Mesendoderm (in vitro differentiated cells): ENCODE data around the gene MCF2L2.
"Not testable (repeated sequence)": the region's sequence is repeated elsewhere in the genome, so short reads cannot be mapped to it uniquely, and the experiment has no call there.

Source experiments
- DNase-seq: peaks from one replicate; pipeline ENCODE4 v3.0.0; 2013
- H2AK5ac ChIP-seq: 2 replicates; pipeline ENCODE4 v1.6.1; 2013; ENCODE audit warnings: low read length, inconsistent platforms
- H2BK120ac ChIP-seq: 2 replicates; pipeline ENCODE4 v1.6.1; 2013; ENCODE audit warnings: low read depth, mild to moderate bottlenecking, low read length, moderate library complexity, mixed read lengths
- H2BK15ac ChIP-seq: replicated peaks from 2 replicates; pipeline ENCODE4 v1.6.1; 2013; ENCODE audit warnings: low read depth, mild to moderate bottlenecking, moderate library complexity
- H2BK5ac ChIP-seq: 2 replicates; pipeline ENCODE4 v1.6.1; 2013; ENCODE audit warnings: low read length, inconsistent platforms
- H3K18ac ChIP-seq: 2 replicates; pipeline ENCODE4 v1.6.1; 2013; ENCODE audit warnings: mild to moderate bottlenecking, low read length, mixed read lengths
- H3K23ac ChIP-seq: one replicate; pipeline ENCODE4 v1.6.1; 2013; ENCODE audit warnings: low read length
- H3K27ac ChIP-seq: 2 replicates; pipeline ENCODE4 v1.5.1; 2013; ENCODE audit warnings: low read depth, mild to moderate bottlenecking, inconsistent platforms, low read length, moderate library complexity
- H3K27me3 ChIP-seq: 2 replicates; pipeline ENCODE4 v1.6.1; 2013; ENCODE audit warnings: low read length, control low read depth, mild to moderate bottlenecking, inconsistent platforms; ENCODE audit not compliant: insufficient read depth, poor library complexity
- H3K36me3 ChIP-seq: 2 replicates; pipeline ENCODE4 v1.6.1; 2013; ENCODE audit warnings: low read length, inconsistent platforms; ENCODE audit not compliant: control insufficient read depth, insufficient read depth
- H3K4ac ChIP-seq: one replicate; pipeline ENCODE4 v1.6.1; 2013; ENCODE audit warnings: low read depth, mild to moderate bottlenecking, low read length, moderate library complexity
- H3K4me1 ChIP-seq: 2 replicates; pipeline ENCODE4 v1.6.1; 2013; ENCODE audit warnings: low read depth, low read length, inconsistent platforms; ENCODE audit not compliant: control insufficient read depth
- H3K4me2 ChIP-seq: 2 replicates; pipeline ENCODE4 v1.6.1; 2013; ENCODE audit warnings: low read length
- H3K4me3 ChIP-seq: 2 replicates; pipeline ENCODE4 v1.5.1; 2013; ENCODE audit warnings: mild to moderate bottlenecking, low read length
- H3K56ac ChIP-seq: one replicate; pipeline ENCODE4 v1.6.1; 2013; ENCODE audit warnings: low read length
- H3K79me1 ChIP-seq: 2 replicates; pipeline ENCODE4 v1.6.1; 2013; ENCODE audit warnings: low read length, inconsistent platforms
- H3K79me2 ChIP-seq: 2 replicates; pipeline ENCODE4 v1.6.1; 2013; ENCODE audit warnings: mild to moderate bottlenecking, low read length; ENCODE audit not compliant: control insufficient read depth, insufficient read depth
- H3K9ac ChIP-seq: 2 replicates; pipeline ENCODE4 v1.6.1; 2013; ENCODE audit warnings: low read length, inconsistent platforms
- H4K5ac ChIP-seq: one replicate; pipeline ENCODE4 v1.6.1; 2013; ENCODE audit warnings: low read length
- H4K8ac ChIP-seq: one replicate; pipeline ENCODE4 v1.6.1; 2013; ENCODE audit warnings: low read depth, mild to moderate bottlenecking, control low read depth, low read length, moderate library complexity
- WGBS: extraction: QIAGEN DNeasy Blood & Tissue Kit; methylation state at CpG from one replicate; pipeline ENCODE4 v1.1.7; 2013; ENCODE audit warnings: low lambda C conversion rate, missing lambda C conversion rate; ENCODE audit not compliant: insufficient coverage; ENCODE audit errors: extremely low coverage; 5-methylcytosine and 5-hydroxymethylcytosine counted together

MCF2L2 gene

GRCh38 chr3:183442994-183443393 is 14.6 kb upstream of the MCF2L2 start:
- Histone ChIP-seq H2AK5ac (no peak overlapping the region), H3K27ac (no peak overlapping the region), H3K23ac (no peak overlapping the region), H3K79me1 (peaks cover 2% of the 10 kb centered on the region), H3K27me3 (no peaks in the 10 kb centered on the region), H2BK120ac (no peak overlapping the region), H2BK5ac (no peak overlapping the region), H3K4ac (no peak overlapping the region), H3K4me1 (no peaks in the 10 kb centered on the region), H3K18ac (no peak overlapping the region), H4K5ac (no peak overlapping the region), H3K4me3 (no peak overlapping the region), H3K56ac (no peak overlapping the region), H2BK15ac (no peak overlapping the region), H3K79me2 (peaks cover 2% of the 10 kb centered on the region), H3K4me2 (no peak overlapping the region), H3K9ac (no peak overlapping the region), H4K8ac (no peak overlapping the region), H3K36me3 (no peaks in the 10 kb centered on the region)
- WGBS: no CpG with 5 or more reads among the region's 1 CpG
- no peak for DNase-seq

- H3K56ac ChIP-seq, H3K27me3 ChIP-seq, H2BK15ac ChIP-seq, H3K36me3 ChIP-seq, H3K4ac ChIP-seq, H3K4me2 ChIP-seq, H2AK5ac ChIP-seq, H3K79me1 ChIP-seq, H4K8ac ChIP-seq, H3K4me1 ChIP-seq, H2BK120ac ChIP-seq, H3K9ac ChIP-seq, H2BK5ac ChIP-seq, H3K79me2 ChIP-seq, H3K4me3 ChIP-seq, H4K5ac ChIP-seq, DNase-seq, H3K23ac ChIP-seq, H3K27ac ChIP-seq, H3K18ac ChIP-seq: not testable (repeated sequence)
- no CpG with 5 or more reads among the region's 3 CpGs for WGBS
Observed at GRCh38 chr3:183440521-183440920, 12.1 kb upstream of the MCF2L2 start.

GRCh38 chr3:183439515-183439914 is 11.1 kb upstream of the MCF2L2 start:
- no peak overlapping the region for H2BK15ac ChIP-seq
- peaks cover 12% of the 10 kb centered on the region for H3K4me1 ChIP-seq
- H3K27me3 ChIP-seq: no peaks in the 10 kb centered on the region
- H3K23ac ChIP-seq: no peak overlapping the region
- H3K79me1 ChIP-seq: no peaks in the 10 kb centered on the region
- H3K4me2 ChIP-seq: no peak overlapping the region
- WGBS: no CpG with 5 or more reads among the region's 3 CpGs
- H2BK5ac ChIP-seq: no peak overlapping the region
- no peak overlapping the region for H3K4me3 ChIP-seq
- no peak overlapping the region for H4K5ac ChIP-seq
- H3K36me3 ChIP-seq: no peaks in the 10 kb centered on the region
- H2AK5ac ChIP-seq: no peak overlapping the region
- no peak overlapping the region for H3K4ac ChIP-seq
- no peak overlapping the region for H3K18ac ChIP-seq
- no peak for DNase-seq
- no peak overlapping the region for H3K56ac ChIP-seq
- H4K8ac ChIP-seq: no peak overlapping the region
- no peak overlapping the region for H2BK120ac ChIP-seq
- H3K27ac ChIP-seq: no peak overlapping the region
- H3K9ac ChIP-seq: no peak overlapping the region
- no peaks in the 10 kb centered on the region for H3K79me2 ChIP-seq

- Histone ChIP-seq H3K79me2 (no peaks in the 10 kb centered on the region), H2AK5ac (no peak overlapping the region)
Observed at GRCh38 chr3:183438735-183439134, 10.3 kb upstream of the MCF2L2 start.

GRCh38 chr3:183437666-183438564 is 9.5 kb upstream of the MCF2L2 start:
- no peak overlapping the region for H3K56ac ChIP-seq
- H3K79me1 ChIP-seq: no peaks in the 10 kb centered on the region
- no peak overlapping the region for H3K9ac ChIP-seq
- no peak overlapping the region for H3K27ac ChIP-seq
- no peak overlapping the region for H3K4me3 ChIP-seq
- H3K27me3 ChIP-seq: no peaks in the 10 kb centered on the region
- H3K4me2 ChIP-seq: no peak overlapping the region
- no peak overlapping the region for H3K4ac ChIP-seq
- no peaks in the 10 kb centered on the region for H3K79me2 ChIP-seq
- H3K4me1 ChIP-seq: peaks cover 14% of the 10 kb centered on the region
- H4K8ac ChIP-seq: no peak overlapping the region
- H3K23ac ChIP-seq: no peak overlapping the region
- DNase-seq: no peak
- no peak overlapping the region for H2BK120ac ChIP-seq
- no peaks in the 10 kb centered on the region for H3K36me3 ChIP-seq
- H2BK5ac ChIP-seq: peak overlapping the region; percentile 5
- H3K18ac ChIP-seq: peak overlapping the region; percentile 9
- WGBS: no CpG with 5 or more reads among the region's 6 CpGs
- H4K5ac ChIP-seq: no peak overlapping the region
- H2AK5ac ChIP-seq: no peak overlapping the region
- H2BK15ac ChIP-seq: no peak overlapping the region

More at GRCh38 chr3:183438735-183439134, 10.3 kb upstream of the MCF2L2 start:
- no peak overlapping the region for H3K23ac ChIP-seq
- H3K27ac ChIP-seq: no peak overlapping the region
- no peaks in the 10 kb centered on the region for H3K79me1 ChIP-seq
- no peak overlapping the region for H2BK120ac ChIP-seq
- whole genome bisulfite sequencing: no CpG with 5 or more reads among the region's 1 CpG
- H4K5ac ChIP-seq: no peak overlapping the region
- H3K4ac ChIP-seq: no peak overlapping the region
- no peak overlapping the region for H2BK5ac ChIP-seq
- H3K4me3 ChIP-seq: no peak overlapping the region
- no peak for DNase-seq
- no peaks in the 10 kb centered on the region for H3K36me3 ChIP-seq
- H2BK15ac ChIP-seq: no peak overlapping the region
- H3K56ac ChIP-seq: no peak overlapping the region
- no peak overlapping the region for H3K4me2 ChIP-seq
- H3K9ac ChIP-seq: no peak overlapping the region
- H4K8ac ChIP-seq: no peak overlapping the region
- H3K4me1 ChIP-seq: peaks cover 12% of the 10 kb centered on the region
- no peaks in the 10 kb centered on the region for H3K27me3 ChIP-seq
- H3K18ac ChIP-seq: no peak overlapping the region
